NCI-H1694 (cell line): ENCODE measurements around the gene EPHA1.

Experiments used
- DNase-seq: peaks from one replicate; lab custom pipeline; 2025; lab: John Stamatoyannopoulos, UW

Gene EPHA1

DNA sequence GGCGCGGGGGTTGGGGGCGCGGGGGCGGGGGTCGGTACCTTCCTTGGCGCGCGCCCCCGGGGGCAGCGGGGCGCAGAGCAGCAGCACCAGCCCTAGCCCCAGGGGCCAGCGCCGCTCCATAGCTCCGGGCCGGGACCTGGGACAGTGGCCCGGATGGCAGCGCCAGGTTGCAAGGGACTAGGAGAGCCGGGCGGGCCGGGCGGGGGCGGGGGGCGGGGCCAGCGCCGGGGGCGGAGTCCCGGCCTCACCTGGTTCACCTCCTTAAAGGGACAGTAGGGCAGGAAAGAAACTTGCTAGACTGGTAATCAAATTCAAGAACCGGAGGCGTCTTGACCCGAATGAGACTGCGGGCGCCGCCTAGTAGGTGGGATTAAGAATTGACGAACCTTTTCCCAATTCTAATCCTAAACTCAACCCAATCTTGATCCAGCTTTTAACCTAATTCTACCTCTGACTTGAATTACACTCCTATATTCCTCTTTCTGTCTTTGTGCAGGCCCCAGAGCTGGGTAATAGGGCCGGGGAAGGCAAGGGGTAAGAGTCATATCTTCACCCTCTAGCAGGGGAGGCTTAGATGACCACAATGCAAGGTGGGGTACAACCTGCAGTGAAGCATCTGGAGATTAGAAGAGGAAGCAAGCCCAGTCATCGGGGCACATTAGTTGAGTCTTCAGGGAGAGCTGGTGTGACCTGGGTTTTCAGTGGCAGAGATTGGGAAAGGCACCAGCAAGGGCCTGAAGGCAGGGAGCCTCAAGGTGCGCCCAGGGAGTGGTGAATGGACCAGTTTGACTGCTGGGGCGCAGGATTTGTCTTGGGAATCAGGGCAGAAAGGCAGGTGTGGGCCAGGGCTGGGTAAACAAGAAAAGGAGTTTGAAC lies at the start of gene EPHA1:
Gene EPHA1, minus strand, starts transcription at position 171 of the 876 bp plus-strand sequence. Its CDS starts 51 bp downstream, at position 120.
- DNase-seq = no peak

DNA sequence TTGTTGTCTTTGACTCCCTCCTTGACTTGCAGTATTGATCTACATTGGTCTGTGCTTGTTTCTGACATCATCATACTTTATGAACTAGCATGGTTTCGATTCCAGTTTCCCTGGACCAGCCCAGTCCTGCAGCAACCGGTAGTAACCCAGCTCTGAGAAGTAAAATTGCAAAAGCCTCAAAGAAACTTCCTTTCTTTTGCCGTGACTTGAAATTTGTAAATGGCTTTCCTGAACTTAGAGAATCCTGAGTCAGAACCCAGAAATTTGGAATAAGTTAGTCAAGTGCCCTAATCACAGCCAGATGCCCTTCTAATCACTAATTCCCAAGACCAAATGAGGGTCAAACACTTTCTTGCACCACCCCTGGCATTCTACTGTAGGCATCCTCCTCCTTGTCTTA lies 49.6 kb upstream of the EPHA1 start:
- DNase-seq = no peak

DNA sequence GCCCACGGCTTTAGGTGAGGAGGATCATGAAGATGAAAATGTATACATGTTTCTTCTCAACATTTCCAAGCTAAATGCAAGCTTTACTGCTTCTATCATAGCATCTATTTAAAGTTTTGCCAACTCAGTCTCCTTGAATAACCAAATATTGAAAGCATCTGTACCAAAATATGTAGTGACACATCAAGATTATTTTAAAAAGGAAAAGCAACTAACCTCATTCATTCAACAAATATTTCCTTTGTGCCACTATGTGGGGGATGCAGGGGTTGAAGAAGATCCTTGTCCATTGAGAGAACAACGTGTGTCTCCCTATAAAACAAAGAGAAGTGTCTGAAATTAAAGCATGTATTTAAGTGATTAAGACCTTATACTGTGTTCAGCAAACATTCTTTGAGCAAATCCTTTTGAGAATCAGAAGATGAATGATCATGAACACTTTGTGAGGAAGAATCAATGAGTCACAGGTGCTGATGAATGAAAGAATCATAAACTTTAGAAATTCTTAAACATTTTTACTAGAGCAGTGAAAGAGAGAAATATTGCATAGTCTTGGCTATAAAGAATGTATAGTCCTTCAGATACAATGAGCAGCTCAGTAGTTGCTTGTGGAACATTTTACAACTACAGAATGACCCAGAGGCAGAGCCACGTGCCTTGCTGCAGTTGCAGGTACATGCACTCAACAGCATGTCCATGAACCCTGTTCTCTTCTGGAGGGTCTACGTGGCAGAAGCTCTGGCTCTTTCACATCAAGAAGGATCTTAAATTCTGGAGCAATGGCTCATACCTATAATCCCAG lies 48.5 kb upstream of the EPHA1 start:
- no peak for DNase-seq

DNA sequence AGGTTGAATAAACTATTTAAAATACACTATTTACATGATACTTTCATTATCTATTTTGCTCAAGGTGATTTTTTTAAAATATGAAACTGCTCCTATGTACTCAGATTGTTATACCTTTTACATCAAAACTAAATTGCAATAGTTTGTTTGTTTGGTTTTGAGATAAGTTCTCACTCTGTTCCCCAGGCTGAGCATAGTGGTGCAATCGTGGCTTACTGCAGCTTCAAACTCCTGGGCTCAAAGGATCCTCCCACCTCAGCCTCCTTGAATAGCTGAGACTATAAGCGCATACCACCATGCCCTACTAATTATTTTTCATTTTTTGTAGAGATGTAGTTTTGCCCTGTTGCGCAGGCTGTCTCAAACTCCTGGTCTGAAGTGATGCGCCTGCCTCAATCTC lies 47.3 kb upstream of the EPHA1 start:
- no peak for DNase-seq

DNA sequence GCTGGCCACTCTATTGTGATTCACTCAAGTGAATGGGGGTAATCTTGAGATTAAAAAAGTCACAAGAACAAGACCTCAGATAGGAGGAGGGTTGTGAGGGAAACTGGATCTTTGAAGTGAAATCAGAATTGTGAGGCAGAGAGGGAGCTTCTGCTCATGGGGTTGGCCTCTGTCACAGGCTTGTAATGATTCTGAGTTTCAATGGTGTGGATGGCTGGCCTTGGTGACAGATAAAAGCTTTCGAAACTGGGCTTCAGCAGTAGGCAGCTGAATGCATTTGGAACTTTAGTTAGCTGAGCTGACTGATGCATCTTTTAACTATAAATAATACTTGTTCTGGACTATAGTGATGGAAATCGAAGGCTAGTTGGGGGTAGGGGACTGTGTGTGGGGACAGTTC lies 46.8 kb upstream of the EPHA1 start:
- no peak for DNase-seq

DNA sequence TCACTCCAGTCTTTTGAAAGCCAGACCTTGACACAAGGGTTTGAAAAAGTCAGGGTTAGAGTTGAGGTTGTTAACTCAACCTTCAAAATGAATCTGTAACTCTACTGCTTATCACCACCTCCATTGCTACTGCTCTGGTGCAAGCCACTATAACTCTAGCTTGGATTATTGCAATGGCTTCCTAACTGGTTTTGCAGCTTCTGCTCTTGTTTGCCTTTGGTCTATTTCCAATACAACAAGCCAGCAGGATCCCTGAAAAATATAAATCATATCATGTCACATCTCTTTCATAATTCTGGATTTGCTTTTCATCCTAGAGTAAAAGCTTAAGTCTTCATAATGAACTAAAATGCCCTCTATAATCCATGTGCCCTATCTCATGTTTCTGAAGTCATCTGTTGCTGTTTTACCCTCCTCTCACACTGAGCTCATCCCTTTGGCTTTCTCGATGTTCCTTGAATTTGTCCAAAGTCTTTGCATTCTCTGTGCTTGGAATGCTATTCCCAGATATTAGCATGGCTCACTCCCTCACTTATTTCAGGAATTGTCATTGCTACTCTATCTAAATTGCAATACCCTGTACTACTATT lies 45.5 kb upstream of the EPHA1 start:
- no peak for DNase-seq

DNA sequence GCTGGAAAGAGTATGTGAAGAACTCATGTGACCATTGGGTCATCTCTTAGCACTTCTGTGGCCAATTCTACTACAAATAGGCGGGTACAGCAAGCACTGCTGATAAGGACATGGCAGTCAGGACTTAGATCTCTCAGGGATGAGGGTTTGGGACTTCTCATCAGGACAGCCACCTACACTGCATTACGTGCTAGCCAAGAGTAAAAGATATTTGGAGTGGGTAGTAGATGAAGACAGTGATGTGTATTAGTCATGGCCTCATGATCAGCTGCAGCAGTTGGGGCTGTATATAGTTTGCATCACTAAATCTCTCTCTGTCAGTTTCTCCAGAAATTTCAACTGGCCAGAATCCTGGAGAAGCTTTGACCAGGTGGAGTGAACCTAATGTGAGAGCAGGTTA lies 43.8 kb upstream of the EPHA1 start:
- DNase-seq = no peak

DNA sequence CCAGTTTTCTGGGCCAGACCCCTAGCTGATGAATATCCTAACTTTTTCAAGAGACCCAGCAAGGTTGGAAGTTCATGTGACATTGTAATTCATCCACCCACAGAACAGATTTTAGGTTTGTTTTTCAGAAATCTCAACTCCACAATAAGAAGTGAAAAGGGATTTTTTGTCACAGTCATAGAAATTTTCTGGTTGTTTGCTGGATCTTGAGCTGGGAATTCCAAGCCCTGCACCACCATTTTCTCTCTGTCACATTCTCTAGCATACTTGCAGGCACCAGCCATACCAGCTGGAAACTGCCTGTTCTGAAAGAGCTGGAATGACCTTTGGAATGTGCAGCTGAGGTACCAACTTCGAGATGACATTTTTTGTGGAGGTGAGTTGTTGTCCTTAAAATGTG lies 43.1 kb upstream of the EPHA1 start:
- DNase-seq = no peak

DNA sequence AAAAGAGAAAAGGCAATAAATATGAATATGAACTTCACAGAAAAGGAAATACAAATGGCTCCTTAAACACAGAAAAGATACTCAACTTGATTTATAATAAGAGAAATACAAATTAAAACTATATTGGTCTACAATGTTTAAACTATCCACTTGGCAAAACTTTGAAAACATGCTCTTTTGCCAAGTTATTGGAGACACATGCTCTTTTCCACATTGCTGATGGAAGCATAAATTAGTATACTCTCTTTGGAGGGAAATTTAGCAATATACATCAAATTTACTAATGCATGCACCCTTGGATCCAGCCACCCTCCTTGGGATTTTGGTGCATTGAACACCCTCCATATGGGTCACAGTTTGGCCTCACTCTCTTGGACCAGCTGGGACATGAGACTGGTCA lies 42.5 kb upstream of the EPHA1 start:
- no peak for DNase-seq

DNA sequence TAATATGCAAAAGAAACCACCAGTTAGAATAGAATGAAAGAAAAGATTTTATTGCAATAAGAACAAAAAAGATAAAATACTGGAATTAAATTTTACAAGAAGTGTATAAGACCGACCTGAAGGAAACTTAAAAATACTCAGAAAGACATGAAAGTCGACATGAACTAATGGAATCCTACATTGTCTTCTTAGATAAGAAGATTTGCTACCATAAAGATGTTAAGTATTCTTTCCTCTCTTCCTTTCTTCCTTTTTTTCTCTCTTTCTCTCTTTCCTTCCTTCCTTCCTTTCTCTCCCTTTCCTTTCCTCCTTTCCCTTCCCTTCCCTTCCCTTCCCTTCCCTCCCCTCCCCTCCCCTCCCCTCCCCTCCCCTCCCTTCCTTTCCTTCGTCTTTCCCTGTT lies 41.1 kb upstream of the EPHA1 start:
- DNase-seq = no peak

DNA sequence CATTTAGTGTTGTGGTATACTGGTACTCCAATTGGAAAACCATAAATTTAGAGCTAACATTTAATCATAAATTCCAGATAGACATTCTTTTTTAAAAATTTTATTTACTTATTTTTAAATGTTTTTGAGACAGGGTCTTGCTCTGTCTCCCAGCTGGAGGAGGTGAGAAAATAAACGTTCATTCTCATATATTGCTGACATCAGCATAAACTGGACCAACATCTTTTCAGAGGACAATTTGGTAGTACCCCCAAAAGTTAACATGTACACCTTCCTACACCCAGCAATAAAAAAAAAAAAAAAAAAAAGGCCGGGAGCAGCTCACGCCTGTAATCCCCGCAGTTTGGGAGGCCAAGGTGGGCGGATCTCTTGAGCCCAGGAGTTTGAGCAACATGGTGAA lies 39.8 kb upstream of the EPHA1 start:
- DNase-seq = no peak

DNA sequence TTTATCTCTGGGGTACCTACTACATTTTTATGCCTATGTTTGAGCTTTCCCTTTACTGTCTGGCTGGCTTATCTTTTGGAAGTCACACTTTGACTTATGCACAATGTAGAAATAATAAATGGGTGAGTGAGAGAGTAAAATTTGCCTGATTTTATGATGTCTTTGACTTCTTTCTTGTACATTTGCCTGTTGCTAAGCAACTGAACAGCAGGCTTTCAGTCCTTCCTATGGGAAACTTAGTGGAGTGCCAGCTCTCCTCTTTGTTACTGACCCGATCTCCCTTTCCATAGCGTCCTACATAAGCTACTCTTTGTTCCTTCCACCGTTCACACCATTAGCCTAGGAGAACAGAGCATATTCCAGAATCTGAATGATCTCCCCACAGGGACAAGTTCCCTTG lies 38.8 kb upstream of the EPHA1 start:
- DNase-seq = no peak

DNA sequence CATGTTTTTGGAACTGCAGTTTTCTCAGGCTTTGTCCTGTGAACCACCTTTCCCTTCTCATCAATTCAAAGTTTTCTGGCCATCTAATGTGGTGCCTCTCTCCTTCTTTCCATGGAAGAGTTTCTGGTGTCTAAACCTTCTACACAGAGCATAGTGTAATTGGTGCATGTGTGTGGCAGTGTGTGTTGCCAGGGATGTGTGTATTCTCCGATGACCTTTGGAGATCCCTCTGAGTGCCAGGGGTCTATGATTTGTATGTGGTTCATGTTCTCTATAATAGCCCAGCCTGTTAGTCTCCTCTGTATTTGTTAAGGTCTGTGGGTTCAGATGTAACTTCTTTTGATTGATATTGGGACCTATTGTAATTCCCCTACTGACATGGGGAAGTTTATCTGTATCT lies 36.1 kb upstream of the EPHA1 start:
- DNase-seq = no peak

DNA sequence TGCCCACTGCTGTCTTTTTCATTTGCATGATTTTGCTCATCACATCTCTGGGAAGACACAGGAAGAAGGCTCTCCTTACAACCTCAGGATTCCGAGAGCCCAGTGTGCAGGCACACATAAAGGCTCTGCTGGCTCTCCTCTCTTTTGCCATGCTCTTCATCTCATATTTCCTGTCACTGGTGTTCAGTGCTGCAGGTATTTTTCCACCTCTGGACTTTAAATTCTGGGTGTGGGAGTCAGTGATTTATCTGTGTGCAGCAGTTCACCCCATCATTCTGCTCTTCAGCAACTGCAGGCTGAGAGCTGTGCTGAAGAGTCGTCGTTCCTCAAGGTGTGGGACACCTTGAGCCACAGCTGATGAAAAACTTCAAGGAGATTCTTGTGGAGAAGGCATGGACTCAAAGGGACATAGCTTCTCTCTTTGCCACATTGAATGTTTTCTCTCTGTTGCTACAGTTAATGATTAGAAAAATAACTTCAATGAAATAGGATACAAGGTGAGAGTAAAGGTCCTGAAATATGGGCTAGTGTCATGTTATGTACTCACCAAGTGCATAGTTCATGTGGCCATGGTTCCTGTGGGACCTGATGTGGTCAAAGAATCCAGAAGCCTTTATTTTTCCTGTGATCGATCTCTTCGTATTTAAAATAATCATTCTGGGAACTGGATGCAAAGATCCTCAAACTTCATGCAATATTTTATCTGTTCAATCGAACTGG lies 35.6 kb upstream of the EPHA1 start:
- no peak for DNase-seq

DNA sequence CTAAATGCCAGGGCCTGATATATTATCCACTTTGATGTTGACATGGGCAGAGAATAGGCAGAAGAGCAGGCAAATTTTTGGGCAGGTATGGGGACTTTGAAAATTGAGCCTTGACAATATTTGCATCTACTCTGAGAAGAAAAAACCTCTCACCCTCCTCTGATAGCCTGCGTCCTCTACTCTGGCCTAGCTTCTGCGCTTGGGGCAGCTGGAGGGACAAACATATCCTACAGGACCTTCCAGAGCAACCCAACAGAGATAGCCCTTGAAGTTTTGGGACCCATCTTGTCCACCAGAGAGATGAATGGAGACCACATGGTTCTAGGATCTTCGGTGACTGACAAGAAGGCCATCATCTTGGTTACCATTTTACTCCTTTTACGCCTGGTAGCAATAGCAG lies 34.5 kb upstream of the EPHA1 start, which contains the start of gene TAS2R60:
Gene TAS2R60, plus strand, starts transcription at position 301 of the 400 bp plus-strand sequence. Its CDS starts 0 bp downstream, at position 301.
- no peak for DNase-seq

DNA sequence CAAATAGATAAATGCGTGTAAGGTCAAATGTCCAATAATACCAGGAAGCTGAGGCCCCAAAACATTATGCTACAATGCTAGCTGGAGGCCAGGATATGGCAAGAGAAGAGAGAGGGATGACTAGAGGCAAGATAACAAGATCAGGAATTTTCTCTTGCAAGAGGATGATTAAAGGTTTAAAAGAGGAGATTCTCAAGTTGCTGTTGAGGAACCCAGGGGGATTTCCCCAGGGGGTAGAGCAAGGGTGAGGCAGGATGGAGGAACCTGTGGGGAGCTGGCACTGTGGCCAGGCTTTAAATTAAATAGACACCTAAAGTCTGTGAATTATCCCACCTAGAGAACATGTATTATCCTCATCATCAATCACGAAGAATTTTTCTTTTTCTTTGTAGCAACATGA lies 31.2 kb upstream of the EPHA1 start:
- DNase-seq = no peak

DNA sequence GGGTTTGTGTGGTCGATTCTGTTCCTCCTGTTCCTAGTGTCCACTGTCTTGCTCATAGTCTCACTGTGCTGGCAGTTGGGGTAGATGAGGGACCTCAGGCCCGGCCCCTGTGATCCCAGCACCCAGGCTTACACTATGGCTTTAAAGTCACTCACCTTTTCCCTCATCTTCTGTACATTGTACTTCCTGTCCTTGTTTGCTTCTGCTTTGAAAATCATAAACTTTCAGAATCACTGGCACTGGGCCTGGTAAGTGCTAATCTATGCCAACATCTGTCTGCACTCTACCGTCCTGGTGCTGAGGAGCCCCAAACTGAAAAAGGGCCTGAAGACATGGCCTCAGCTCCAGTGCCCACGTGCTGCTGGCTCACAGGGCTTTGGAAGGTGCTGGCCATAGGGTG lies 28.9 kb upstream of the EPHA1 start:
- DNase-seq = no peak

DNA sequence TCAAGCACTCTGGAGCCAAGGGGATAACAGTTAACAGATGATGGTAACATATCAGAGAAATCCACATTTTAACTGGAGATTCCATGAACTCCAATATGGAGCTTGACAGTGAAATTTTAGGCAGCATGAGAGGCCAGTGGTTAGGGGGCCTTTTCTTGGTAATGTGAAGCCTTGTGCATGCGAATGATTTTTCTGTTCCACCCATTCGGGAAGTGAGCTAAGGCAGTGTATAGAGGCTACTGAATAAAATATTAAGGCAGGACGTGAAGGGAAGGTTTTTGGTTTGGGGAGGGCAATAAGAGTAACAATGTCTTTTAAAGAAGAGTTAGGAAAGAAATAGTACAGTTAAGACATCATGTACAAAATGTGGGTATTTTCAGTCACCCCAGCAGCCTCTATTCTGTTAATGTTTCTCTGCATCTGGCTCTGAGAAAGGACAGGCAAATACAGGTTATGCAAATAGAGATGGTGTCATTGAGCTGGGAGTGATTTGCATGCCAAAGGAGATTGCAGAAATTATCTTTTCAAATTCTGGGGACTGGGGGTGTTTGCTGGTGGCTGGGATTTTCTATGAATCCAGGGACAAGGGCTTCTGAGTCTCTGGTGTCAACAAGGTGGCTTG lies 27.8 kb upstream of the EPHA1 start:
- DNase-seq = no peak

DNA sequence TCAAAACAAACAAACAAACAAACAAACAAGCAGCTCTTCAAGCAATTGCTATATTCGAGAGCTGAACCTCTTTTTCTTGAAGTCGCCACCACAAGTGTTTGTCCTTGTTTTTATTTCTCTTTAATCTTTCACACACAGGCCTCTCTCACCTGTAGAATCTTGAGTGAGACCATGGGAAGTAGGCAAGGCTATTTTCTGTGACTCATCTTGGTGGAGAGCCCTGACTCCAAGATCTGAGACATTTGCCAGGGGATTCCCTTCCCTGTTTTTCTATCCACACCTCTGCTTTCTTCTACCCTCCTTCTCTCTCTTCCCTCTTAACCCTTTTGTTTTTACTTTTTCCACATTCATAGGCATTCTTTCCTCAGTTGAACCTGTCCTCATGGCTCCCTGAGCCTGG lies 26.6 kb upstream of the EPHA1 start:
- DNase-seq = no peak

DNA sequence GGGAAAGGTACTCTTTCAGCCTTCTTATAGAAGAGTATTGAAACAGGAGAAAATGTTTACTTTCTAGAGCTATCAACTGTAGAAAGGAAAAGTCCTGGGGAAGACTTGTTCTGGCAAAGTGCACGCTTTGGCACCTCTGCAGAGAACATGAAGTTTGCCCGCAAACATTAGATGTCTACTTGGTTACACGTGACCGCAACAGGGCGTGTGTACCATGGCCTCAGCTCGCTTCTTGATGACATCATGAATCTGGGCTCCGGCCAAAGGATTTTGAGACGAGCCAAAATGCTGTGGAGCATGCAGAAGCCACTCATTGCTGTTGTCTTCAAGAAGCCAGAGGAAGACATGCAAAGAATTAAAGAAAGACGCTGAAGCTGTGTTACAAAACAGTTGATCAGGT lies 26.0 kb upstream of the EPHA1 start:
- no peak for DNase-seq

DNA sequence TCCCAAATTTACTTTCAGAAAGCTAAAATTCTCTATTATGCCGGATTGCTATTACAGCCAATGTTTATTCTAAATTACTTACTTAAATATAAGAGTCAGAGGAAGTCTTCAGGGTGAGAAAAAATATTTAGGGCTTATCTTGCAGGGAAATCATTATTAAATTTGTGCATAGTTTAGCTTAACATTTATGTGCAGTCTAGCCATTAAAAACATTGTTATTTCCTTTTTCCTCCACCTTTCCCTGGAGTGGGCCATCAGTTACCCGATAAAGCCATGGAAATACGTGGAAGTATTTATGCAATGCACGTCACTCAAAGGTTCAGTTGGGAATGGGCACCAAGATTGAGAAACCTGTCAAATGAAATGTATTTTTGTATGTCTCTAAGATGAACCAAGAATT lies 25.1 kb upstream of the EPHA1 start:
- DNase-seq = no peak

DNA sequence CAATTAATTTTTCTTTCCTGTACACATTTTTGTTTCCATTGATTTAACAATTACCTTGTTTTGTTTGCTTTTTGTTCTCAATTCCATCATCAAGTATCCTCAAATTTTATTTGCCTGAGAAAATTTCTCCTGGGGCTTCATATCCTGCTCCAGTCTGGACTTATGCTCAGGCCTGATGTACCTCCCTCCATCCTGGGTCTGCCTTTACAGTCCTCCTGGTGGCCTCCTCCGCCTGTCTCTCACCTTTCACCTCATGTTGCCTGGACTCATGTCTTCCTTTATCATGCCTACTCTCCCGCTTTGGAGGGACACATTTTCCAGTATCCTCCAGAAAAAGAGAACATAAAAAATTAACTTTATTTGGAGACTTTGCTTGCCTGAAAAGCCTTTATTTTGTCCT lies 22.5 kb upstream of the EPHA1 start:
- no peak for DNase-seq
